NCI-H2029 (cell line): ENCODE results near the gene CCL11.

Experiments used
- DNase-seq: peaks from one replicate; lab custom pipeline; 2025; lab: John Stamatoyannopoulos, UW

The CCL11 gene

GRCh38 chr17:34285286-34285792 lies at the start of gene CCL11:
Gene CCL11 (plus strand): TSS chr17:34285742. CDS start chr17:34285809, 67 bp downstream.
- DNase-seq, result no peak

DNA sequence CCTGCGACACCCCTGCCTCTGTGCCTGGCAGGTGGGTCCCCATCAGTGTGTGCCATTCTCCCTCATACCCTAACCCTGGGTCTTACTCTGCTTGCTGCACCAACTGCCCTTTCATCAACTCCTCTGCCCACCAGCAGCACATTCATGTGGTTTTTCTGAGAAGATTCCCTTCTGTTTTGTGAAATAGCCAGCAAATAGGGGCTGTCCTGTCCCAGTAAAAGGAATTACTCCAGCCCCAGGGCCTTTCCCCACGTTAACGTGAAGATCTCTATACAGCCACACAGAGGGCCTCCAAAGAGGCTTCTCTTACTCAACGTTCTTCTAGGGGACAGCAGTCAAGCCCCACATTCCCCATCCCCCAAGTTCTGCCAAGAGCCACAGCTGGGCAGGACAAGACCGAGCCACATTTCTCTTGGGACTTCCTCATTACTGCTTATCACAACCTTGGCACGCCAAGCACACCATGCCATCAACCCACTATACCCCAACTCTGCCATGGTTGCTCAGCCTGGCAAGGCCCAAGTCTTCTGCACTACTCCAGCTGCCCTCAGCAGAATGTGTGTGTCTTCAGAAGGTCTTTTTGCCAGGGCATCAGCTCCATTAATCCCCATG lies 49.2 kb upstream of the CCL11 start:
- DNase-seq, result no peak

DNA sequence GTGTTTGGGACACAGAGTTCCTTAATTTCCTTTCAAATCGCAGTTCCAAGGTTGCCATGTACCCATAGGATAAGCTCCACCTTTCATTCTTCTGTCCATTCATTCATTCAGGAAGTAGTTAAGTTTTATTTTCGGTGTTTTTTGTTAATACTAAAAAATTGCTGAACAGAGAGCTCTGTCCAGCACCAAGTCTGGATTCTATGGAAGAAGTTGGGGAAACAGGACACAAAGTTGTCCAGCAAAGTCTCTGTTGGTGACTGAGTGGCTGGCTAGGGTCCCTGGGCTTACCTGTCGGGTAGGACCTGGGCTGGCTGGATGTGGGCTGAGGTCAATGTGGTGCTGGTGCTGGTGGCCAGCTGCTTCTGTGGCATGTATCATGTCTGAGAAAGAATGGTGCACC lies 48.1 kb upstream of the CCL11 start:
- DNase-seq, result no peak

DNA sequence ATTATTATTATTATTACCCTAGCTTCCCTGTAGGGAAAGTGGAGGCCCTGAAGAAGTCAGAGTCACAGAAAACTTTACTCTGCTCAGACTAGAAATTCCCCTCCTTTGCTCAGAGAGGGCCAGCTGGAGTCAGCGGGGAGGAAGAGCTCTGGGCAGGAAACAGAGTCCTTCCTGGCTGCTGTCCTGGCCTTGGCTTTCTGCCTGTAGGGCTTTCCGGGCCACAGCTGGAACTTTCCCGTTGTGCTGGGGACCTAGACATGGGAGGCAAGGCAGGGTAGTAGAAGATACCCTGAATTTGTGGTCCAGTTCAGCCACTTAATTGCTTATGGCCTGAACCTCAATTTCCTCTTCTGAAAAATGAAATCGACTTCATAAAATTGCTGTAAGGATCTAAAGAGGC lies 44.5 kb upstream of the CCL11 start:
- no peak for DNase-seq

DNA sequence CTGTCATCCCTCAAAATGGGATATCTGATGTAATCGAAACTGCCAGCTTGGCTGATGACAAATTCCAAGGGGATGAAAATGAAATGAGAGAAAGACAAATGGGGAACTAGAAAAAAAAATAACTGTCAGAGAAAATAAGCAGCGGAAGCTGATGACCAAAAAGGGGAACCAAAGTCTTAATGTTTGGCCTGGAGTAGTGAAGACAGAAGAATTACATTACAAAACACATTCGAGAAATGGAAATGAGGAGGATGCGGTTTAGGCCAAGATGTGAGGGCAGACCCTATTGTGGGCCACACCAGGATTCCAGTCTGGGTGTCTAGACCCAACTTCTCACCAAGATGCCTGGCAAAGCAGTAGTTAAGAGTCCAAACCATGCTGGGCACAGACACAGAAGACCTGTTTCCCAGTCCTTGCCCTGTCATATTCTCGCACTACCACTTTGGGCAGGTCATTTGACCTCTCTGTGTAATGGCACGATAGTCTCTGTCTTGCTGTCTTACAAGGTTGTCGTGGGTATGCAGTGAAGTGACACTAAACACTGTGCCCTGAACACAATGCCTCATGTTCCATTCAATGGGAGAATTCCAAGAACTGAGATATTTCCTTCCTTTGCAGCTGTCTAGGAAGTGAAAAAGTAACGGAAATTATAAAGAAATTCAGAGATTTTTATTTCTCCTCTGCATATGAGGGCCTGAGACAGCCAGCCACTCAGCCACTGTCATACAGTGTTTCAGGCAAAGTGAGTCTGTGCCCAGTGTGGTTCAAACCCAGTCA lies 42.8 kb upstream of the CCL11 start:
- DNase-seq, result no peak

GRCh38 chr17:34243364-34244320 lies 41.9 kb upstream of the CCL11 start:
- DNase-seq, result no peak

DNA sequence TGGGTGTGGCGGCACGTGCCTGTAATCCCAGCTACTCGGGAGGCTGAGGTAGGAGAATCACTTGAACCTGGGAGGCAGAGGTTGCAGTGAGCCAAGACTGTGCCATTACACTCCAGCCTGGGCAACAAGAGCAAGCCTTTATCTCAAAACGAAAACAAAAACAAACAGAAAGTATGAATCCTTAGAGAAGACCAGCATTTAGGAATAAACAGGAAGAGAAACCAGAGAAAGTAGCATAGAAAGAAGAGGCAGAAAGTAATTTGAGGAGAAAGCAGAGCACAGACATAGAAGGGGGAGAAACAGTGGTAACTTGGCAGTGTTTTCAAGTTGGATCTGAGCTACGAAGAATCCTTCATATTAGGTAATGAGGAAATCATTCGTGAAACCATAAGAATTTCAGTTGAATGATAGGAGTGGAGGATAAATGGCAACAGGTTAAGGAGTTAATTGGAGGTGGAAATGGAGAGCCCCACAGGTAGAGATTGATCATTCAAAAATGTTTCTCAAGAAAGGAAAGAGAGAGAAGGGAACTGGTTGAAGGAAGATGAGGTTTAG lies 40.1 kb upstream of the CCL11 start:
- no peak for DNase-seq

GRCh38 chr17:34246446-34246845 lies 39.1 kb upstream of the CCL11 start:
- DNase-seq, result no peak

DNA sequence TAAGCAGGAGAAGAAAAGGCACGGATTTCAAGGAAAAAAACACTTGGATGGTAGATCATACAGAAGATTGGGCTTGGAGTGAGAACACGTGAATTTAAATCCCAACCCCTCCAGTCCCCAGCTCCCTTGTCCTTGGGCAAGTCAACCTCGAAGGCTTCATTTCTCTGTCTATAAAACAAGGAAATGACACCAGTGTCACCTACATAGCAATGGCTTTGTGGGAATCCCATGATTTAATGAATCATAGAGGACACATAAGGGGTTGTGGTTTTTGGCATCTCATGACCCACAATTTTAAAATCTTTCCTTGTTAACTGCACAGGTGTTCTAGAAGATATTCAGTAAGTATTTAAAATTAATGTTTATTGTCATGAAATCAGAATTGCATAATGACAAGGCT lies 38.7 kb upstream of the CCL11 start:
- DNase-seq, result no peak

DNA sequence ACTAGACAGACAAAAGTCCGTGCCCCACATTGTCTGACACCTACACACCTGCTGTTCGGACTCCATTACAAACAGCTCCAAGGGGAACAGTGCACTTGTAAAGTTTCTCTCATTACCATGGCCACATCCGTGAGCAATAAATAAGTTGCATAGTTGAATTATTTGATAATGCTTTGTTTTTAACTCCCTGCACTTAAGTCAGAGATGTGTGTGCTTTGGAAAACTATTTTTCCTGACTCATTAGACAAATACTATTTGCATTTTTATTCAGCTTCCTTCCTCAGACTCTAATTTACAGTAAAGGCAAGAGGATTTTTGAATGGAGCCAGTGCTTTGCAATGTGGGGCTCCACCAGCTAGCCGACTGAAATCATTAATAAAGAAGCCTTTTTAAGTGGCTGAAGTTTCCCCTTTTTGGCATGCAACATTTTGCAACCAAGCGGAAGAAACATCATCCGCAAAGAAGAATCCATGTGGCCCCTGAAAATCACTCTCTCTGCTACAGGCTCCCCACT lies 37.0 kb upstream of the CCL11 start:
- no peak for DNase-seq

- no peak for DNase-seq
Observed at GRCh38 chr17:34249061-34249460, 36.5 kb upstream of the CCL11 start.

- no peak for DNase-seq
Observed at GRCh38 chr17:34249478-34249877, 36.1 kb upstream of the CCL11 start.

- DNase-seq, result no peak
Observed at GRCh38 chr17:34251186-34251585, 34.4 kb upstream of the CCL11 start.

- DNase-seq, result no peak
Observed at GRCh38 chr17:34252095-34252443, 33.5 kb upstream of the CCL11 start.

- no peak for DNase-seq
Observed at GRCh38 chr17:34252444-34253138, 33.0 kb upstream of the CCL11 start.

GRCh38 chr17:34253139-34253525 lies 32.4 kb upstream of the CCL11 start:
- DNase-seq, result no peak

DNA sequence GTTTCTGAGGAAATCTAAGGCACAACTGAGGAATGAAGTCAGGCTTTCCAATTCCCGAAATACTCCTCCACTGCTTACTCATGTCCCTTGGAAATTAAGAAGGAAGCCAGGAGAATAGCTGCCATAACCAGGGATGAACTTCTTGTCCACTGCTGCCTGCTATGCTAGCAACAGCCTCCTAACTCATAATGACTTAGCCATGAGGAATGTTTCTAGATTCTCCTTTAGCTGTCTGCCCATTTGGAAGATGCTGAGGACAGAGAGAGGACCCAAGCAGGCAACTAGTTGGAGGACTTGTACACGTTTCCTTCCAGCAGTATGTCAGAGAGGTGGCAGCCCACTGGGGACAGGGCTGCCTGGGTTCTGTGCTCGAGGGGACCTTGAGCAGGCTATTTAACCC lies 31.4 kb upstream of the CCL11 start:
- no peak for DNase-seq

DNA sequence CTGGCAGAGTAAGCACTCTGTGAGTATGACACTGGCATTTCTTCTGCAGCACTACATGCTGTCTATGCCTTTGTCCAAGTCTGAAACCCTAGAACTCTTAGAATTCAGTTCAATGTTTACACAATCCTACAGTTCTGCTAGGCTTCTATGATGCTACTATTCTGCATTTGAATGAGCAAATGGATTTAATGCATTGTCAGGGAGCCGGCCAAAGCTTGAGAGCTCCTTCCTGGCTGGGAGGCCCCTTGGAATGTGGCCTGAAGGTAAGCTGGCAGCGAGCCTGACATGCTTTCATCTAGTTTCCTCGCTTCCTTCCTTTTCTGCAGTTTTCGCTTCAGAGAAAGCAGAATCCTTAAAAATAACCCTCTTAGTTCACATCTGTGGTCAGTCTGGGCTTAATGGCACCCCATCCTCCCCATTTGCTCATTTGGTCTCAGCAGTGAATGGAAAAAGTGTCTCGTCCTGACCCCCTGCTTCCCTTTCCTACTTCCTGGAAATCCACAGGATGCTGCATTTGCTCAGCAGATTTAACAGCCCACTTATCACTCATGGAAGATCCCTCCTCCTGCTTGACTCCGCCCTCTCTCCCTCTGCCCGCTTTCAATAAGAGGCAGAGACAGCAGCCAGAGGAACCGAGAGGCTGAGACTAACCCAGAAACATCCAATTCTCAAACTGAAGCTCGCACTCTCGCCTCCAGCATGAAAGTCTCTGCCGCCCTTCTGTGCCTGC lies 30.7 kb upstream of the CCL11 start, which contains the start of gene CCL2:
TSS of gene CCL2 (plus strand) at position 635 of the 730 bp plus-strand sequence. CDS start at position 700, 65 bp downstream.
- peak; percentile 44 for DNase-seq

GRCh38 chr17:34255381-34255732 lies 30.2 kb upstream of the CCL11 start:
- no peak for DNase-seq

DNA sequence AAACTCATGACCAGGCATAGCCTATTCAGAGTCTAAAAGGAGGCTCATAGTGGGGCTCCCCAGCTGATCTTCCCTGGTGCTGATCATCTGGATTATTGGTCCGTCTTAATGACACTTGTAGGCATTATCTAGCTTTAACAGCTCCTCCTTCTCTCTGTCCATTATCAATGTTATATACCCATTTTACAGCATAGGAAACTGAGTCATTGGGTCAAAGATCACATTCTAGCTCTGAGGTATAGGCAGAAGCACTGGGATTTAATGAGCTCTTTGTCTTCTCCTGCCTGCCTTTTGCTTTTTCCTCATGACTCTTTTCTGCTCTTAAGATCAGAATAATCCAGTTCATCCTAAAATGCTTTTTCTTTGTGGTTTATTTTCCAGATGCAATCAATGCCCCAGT lies 29.7 kb upstream of the CCL11 start:
- no peak for DNase-seq
